Adrenal gland (tissue), 5 donors: Measurements from ENCODE around the gene TEFM.

Experiments
- CTCF ChIP-seq, 6 experiments: fragments of 450-650 bp in 4 of 6; fragments of 200-600 bp in 2 of 6; sonication (generic) in 1 of 6; IDR thresholded peaks; 1 replicate in 5 of 6; 2 replicates in 1 of 6; pipeline versions ENCODE4 v1.5.1 to v1.8.0; 2016 to 2021; ENCODE audit warnings: antibody characterized with exemption in 6 of 6, mild to moderate bottlenecking in 2 of 6, moderate library complexity in 1 of 6
- POLR2A ChIP-seq, 2 donors: fragments of 450-650 bp; IDR thresholded peaks; one replicate each; pipeline ENCODE4 v1.6.1; 2017; ENCODE audit warnings: antibody characterized with exemption in 2 of 2, mild to moderate bottlenecking in 2 of 2, moderate library complexity in 1 of 2
- donor health status: DM: no; HTN: no; CAD: no.

GRCh38 chr17:30947796-30948195 is 41.8 kb upstream of the TEFM start:
- TF ChIP-seq POLR2A (IDR thresholded peaks at IDR 0.05) (no peak), CTCF (IDR thresholded peaks at IDR 0.05) (no peak)
